Activated CD4-positive, alpha-beta T cell treated with anti-CD3 and anti-CD28 coated beads for 36 hours (primary cell): ENCODE results near the gene CCR7. TPM values are rescaled to one million over a fixed set of nuclear protein-coding genes. Genes with fewer than 3 reads are reported as not detected.

Experiments
- ATAC-seq: fragments of 200-7000 bp; cut with Tn5 transposase; one replicate; pipeline ENCODE4 v1.10.0; 2021; ENCODE audit warnings: mild to moderate bottlenecking, moderate library complexity
- CTCF ChIA-PET: fragments of 350-600 bp; sonication (Branson Sonifier 250); formaldehyde crosslinking; loops from one replicate; lab custom pipeline; 2021; ENCODE audit warnings: antibody characterized with exemption; lab: Charles Lee
- POLR2A ChIA-PET: fragments of 350-600 bp; sonication (Branson Sonifier 250); formaldehyde crosslinking; loops from one replicate; lab custom pipeline; 2021; ENCODE audit warnings: antibody characterized with exemption, inconsistent platforms; lab: Charles Lee
- DNase-seq: peaks from one replicate; pipeline ENCODE4 v3.0.0-alpha.2; 2020
- H3K27ac Mint-ChIP-seq: one replicate; pipeline ENCODE4 v1.8.0; 2021; ENCODE audit warnings: mixed read lengths
- H3K27me3 Mint-ChIP-seq: one replicate; pipeline ENCODE4 v1.8.0; 2021; ENCODE audit warnings: mixed read lengths
- H3K36me3 Mint-ChIP-seq: one replicate; pipeline ENCODE4 v1.8.0; 2021; ENCODE audit warnings: low read depth, mixed read lengths
- H3K4me1 Mint-ChIP-seq: one replicate; pipeline ENCODE4 v1.8.0; 2021; ENCODE audit warnings: mixed read lengths
- H3K4me3 Mint-ChIP-seq: one replicate; pipeline ENCODE4 v1.8.0; 2021; ENCODE audit warnings: mild to moderate bottlenecking, moderate library complexity, mixed read lengths
- H3K9me3 Mint-ChIP-seq: one replicate; pipeline ENCODE4 v1.8.0; 2021; ENCODE audit warnings: low read depth, mixed read lengths
- intact Hi-C, 2 experiments: fragments of 100-400 bp; cut with DNase I in 1 of 2; cut with micrococcal nuclease in 1 of 2; formaldehyde crosslinking; loops; one replicate each; pipeline versions ENCODE4 v1.14.2 to v1.15.1; 2022 to 2024; cut with DNase I, micrococcal nuclease
- total RNA-seq, 2 experiments: library from RNA; stranded (reverse); gene quantifications; one replicate each; pipeline ENCODE4 v1.2.3, GENCODE V29; 2021

Gene CCR7
- total RNA-seq, 2 experiments from 2014 or later, result 325 to 389 TPM

- intact Hi-C loops, result no loop called here
- H3K4me1 Mint-ChIP-seq, result no peaks in the 10 kb centered on the region
- H3K27me3 Mint-ChIP-seq, result no peaks in the 10 kb centered on the region
- H3K27ac Mint-ChIP-seq, result no peak overlapping the region
- H3K36me3 Mint-ChIP-seq, result no peaks in the 10 kb centered on the region
- CTCF ChIA-PET, result interaction anchor here (1.5 kb wide), 1 partner anchor 30 kb away, joined by 6 read pairs; no protein-coding TSS in a partner anchor
- no peaks in the 10 kb centered on the region for H3K9me3 Mint-ChIP-seq
- DNase-seq, result no peak
- H3K4me3 Mint-ChIP-seq, result no peak overlapping the region
- POLR2A ChIA-PET, result interaction anchor here (0.6 kb wide), 1 partner anchor 69 kb away, joined by 3 read pairs; no protein-coding TSS in a partner anchor
- ATAC-seq, result no peak
These were observed 58.5 kb downstream of the CCR7 start for GRCh38 chr17:40506786-40507185.

Other genes starting within 250 kb of the CCR7 start
- gene GJD3, start 200.7 kb downstream of the CCR7 start, total RNA-seq, result not detected
- 100 to 1,000 TPM; 245 to 322 TPM for gene TOP2A, start 147.6 kb downstream of the CCR7 start, total RNA-seq
- gene IGFBP4, start 122.0 kb downstream of the CCR7 start, total RNA-seq, result 10 to 100 TPM; 40.2 to 45.6 TPM
- 10 to 100 TPM; 10.8 to 12.8 TPM for gene TNS4, start 63.8 kb downstream of the CCR7 start, total RNA-seq
- gene SMARCE1, start 82.3 kb upstream of the CCR7 start, total RNA-seq, result 100 to 1,000 TPM in 1 of 2 experiments, 10 to 100 TPM in 1; 99.7 to 122 TPM
- gene KRT222, start 99.7 kb upstream of the CCR7 start, total RNA-seq, result not detected
- gene KRT24, start 138.3 kb upstream of the CCR7 start, total RNA-seq, result not detected
- gene KRT25, start 189.9 kb upstream of the CCR7 start, total RNA-seq, result not detected
- not detected for gene KRT26, start 206.7 kb upstream of the CCR7 start, total RNA-seq
- not detected for gene KRT27, start 217.1 kb upstream of the CCR7 start, total RNA-seq
- gene KRT28, start 234.5 kb upstream of the CCR7 start, total RNA-seq, result not detected